Stimulated activated naive CD8-positive, alpha-beta T cell treated with anti-CD3 and anti-CD28 coated beads, Interleukin-15, Interleukin-2, amounts not matched to agents 100 U/mL and 50 U/mL, for 24 hours (primary cell): ENCODE data around the gene LHX6.

Experiments
- ATAC-seq: fragments of 150-1000 bp; cut with Tn5 transposase; one replicate; pipeline ENCODE4 v1.10.0; 2021
- DNase-seq: peaks from one replicate; pipeline ENCODE4 v3.0.0; 2021

The LHX6 gene

DNA sequence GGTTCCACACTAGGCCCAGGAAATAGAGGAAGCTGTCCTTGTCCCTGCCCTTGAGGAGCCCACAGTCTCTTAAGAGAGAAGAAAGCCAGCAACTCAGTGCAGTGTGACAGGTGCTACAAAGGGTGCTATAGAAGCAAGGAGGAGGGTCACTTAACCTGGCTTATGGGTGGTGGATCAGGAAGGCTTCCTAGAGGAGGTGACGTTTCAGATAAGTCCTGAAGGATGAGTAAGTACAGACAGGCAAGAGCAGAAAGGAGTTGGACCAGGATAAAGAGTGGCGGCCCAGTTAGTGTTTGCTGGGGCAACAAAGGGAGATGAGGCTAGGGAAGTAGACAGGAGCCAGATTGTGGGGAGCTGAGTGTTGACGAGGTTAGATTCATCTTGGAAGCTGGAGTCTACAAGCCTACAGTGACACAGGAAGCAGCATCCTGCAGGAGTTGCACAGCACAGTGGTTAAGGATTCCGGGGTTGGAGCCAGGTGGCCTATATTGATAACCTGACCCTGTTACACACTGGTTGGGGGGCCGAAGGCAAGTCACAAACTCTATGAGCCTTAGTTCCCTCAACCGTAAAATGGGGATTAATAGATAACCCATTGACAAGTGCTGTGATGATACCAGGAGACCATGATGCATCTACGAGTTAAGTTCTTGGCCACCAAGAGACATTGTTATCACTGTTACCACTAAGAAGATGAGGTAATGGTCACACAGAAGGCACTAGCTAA is 5.4 kb upstream of the LHX6 start:
- ATAC-seq (no peak), DNase-seq (no peak)

DNA sequence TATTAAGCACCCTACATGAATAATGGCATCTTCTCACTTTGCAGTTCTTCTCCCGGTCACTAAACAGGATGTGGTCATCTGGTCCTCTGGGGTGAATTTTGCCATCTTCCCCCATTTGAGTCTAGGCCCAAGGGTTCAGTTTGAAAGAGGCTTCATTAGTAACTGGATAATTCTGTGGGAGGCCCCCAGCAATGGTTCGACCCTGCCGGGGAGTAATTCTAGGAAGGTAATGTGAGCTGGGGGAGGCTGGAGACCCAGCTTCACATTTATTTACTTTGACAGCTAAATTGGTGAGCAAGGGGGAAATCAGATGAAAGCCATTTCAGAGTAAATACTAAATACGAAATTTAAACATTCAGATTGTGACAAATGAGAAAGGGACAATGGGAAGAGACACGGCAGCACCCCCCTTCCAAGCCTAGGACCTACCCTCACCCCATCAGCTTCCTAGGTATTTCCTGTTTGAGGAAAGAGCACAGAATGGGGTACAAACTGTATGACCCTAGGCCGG is 4.1 kb upstream of the LHX6 start:
- ATAC-seq (no peak), DNase-seq (no peak)

DNA sequence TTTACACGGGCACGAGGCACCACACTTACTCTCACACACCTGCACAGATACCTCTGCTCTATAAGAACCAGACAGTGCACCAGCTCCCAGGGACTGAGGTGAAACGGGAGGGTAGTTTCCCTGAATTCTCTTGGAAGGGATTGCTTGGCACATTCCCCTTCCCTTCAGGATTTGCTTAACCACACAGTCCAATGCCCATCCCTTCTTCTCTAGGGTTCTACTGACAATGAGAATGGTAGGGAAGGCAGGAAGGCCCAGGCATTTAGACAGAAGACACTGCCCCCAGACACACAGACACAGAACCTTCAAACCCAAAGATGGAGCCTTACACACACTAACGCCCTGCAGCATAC is 704 bp upstream of the LHX6 start:
- no peak for DNase-seq
- ATAC-seq, result no peak

DNA sequence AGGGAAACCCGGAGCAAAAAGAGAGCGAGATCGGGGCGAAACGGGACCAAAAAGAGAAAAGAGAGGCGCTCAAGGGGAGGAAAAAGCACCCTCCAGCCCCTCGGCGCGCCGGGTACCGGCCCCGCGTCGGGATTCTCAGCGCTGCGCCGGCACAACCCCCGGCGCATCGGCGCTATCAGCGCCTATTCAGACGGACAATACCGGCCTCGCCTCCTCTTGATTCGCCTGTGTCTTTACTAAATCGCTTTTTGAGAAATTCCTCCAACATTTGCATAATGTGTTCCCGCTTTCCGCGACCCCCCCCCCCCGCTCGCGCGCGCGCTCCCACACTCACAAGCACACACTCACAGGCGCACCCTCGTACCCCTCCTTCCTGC is 578 bp downstream of the LHX6 start:
- no peak for ATAC-seq
- no peak for DNase-seq

DNA sequence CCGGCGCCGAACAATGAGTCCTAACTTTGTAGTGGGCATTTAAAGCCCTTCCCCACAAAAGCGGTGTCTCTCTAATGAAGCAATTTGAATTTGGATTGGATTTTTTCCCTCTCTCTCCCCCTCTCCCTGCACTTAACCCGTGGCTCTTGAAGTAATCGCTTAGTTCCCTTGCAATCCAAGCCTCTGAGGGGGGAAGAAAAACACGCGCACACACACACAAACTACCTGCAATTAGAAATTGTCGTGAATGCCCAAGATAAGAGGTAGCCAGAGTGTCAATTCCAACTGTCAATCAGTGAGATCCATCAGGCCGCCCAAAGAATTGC is 1.2 kb downstream of the LHX6 start:
- DNase-seq, result no peak
- ATAC-seq, result no peak

DNA sequence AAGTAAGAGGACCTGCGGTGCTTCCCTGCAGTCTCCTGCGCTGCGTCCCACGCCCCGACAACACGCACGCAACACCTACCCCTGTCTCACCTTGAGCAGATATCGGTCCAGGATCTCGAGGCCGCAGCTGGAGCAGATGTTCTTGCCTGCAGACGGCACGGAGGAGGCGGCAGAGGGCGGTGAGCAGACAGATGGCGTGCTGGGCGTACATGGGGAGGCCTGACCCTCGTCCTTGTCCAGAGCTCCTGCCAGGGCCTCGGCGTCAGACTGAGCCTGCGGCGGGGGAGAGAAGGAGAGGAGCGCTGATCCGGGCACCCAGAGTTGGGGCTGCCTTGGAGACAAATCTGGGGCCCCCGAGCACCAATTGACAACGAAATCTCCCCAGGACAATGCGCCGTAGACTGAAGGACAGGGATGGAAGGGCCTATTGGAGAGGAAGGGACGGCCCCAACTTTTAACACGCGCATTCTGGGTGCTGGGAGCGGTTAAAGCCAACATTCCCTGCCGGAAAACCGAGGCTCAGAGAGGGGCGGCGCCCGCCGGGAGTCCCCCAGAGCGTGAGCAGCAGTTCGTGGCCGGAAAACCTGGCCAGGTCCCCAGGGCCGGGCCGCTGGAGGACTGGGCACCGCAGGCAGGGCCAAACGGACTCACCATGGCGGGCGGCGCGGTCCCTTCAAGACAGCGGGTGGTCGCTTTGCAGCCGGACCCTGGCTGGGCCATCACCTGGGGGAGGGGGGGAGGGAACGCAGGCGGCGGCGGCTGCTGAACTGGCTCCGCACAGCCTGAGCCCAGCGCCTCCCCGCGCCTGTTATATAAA is 1.8 kb downstream of the LHX6 start:
- ATAC-seq (no peak), DNase-seq (no peak)

DNA sequence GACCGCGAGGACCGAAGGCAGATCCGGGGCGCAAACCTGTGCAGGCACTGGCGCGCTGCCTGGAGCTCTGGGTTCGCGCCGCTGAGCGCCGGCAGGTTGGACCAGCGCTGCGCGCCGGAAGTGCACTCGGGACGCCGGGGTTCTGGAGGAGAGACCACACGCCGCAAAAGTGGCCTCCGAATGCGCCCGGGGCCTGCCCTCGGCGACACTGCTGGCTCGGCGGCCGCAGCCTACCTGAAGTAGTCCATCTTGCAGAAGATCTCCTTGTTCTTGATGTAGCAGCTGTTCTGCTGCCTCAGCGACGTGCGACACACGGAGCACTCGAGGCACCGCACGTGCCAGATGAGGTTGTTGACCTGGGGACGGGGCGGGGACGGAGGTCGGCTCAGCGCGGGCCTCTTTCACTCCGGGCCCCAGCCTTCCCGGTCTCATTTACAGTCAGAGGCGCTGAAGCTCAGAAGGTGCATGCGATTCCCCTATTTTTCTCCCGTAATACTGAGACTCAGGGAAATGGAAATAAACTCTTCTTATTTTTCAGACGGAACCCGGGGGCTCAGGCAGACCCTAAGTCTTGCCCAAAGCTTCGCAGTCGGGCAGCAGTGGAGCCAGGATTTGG is 2.5 kb downstream of the LHX6 start:
- DNase-seq, result no peak

DNA sequence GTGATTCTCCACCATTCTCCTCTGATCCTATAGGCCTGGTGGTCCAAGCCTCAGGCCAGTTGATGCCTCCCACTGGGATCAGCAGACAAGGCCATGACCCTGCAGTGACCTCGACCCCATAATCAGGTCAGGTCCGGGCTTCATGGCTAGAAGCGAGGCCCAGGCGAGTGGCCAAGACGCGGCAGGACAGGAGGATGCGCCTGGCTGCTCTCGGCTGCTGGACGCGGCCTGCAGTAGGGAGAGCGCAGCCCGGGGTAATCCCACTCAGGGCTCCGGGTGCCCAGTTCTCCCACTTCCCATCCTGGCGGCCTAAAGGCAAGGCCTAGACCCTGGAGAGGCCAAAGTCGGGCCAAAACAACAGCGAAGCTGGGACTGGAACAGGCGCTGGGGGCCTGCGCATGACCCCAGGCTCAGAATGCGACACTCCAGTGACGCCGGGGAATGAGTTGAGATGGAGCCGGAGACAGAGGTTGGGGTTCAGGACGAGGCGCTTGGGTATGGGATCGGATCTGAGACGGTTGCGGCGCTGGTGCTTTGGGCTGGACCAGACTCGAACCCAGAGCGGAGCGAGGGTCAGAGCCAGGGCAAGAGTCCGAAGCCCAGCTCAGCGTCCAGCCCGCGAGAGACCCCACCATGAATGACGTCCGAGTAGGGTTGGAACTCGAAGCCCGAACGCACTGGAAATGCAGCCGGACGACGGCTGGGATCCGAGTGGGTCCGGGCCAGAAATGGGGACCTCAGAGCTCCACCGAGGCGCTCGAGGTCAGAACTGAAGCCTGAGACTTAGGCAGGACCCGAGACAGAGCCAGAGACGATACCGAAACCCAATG is 3.2 kb downstream of the LHX6 start:
- DNase-seq (no peak), ATAC-seq (no peak)

More for the DNA sequence above, 2.5 kb downstream of the LHX6 start:
- ATAC-seq, result no peak

DNA sequence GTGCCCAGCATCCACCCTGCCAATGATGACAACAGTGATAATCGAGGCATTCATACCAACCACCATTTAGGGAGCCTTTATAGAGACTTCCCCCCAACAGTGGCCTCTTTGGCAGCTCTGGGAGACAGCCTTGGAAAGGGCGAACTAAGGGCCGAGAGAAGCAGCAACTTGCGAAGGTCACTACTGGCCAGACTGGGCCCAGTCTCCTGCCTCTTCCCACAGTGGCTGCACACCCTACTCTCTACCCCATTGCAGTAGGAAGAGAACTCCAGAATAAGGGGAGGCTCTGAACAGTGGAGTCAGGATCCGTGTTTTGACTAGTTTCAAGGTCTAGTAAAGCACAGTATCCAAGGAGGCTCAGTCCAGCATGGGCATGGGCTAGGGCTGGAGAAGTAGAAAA is 5.3 kb downstream of the LHX6 start:
- no peak for DNase-seq
- no peak for ATAC-seq

DNA sequence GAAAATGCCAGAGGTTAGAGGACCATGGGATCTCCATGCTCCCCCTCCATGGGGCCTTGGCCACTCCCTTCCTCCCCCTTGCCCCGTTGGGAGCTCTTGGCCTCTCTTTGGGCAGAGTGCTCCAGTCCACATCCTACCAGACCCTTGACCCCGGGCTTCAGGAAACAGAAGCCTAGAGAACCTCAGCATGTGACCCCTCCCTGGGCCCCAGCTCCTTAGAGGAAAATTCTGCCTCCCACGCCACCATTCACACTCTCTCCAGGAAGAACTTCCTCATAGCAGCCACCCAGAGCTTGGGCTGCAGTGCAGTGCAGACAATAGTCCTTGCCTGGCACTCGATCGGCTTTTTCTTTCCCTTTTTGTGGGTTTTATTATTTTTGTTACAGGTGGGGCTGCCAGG is 6.0 kb downstream of the LHX6 start:
- no peak for ATAC-seq

DNA sequence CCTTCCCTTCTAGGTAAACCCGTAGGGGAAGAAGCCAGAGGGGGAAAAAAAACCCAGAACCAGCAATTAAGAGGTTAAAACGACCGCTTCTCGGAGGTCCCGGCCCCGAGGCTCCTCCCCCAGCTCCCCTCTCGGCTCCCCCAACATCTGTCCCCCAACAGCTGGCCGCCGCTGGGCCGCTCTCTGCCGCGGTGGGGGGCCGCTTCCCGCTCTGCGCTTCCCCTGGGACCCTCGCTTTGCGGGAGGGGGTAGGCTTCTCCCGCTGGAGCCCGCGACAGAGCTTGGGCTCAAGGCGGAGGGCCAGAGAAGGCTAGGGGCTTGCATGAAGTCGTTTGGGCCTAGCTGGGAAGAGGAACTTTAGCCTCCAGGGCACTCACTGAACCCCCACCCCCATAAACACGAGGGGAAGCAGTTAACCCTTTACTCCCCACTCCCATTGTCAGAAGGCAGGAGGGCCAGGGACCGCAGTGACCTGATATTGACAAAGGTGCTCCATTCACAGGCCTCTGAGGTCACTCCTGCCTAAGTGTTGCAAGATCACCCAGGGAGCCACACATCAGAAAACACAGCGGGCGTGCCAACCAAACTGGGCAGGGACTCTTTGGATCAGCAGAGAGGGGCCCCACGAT is 7.5 kb downstream of the LHX6 start:
- DNase-seq (no peak), ATAC-seq (no peak)

More for the DNA sequence above, 6.0 kb downstream of the LHX6 start:
- no peak for DNase-seq

DNA sequence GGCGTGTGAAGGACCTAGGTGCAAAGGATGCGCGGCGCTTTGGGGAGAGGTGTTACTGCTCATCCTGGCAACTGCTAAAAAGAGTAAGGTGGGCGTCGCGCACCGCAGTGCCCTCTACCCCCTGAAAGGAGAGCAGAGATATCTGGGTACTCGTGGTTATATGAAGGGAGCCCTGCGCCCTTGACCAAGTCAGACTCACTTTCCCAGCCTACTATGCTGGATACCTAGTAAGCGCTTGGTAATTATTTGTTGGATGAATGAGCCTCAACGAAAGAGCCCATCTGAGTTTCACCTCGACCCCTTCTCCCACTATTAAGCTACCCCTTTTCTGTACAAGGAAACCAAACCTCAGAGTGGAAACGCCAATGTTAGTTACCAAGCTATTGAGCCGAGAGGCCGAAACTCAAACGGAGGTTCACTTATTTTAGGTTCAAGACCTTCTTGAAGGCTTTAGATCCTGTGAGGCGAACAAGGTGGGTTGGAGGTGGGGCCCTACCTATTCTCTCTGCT is 8.0 kb downstream of the LHX6 start:
- DNase-seq (no peak), ATAC-seq (no peak)

DNA sequence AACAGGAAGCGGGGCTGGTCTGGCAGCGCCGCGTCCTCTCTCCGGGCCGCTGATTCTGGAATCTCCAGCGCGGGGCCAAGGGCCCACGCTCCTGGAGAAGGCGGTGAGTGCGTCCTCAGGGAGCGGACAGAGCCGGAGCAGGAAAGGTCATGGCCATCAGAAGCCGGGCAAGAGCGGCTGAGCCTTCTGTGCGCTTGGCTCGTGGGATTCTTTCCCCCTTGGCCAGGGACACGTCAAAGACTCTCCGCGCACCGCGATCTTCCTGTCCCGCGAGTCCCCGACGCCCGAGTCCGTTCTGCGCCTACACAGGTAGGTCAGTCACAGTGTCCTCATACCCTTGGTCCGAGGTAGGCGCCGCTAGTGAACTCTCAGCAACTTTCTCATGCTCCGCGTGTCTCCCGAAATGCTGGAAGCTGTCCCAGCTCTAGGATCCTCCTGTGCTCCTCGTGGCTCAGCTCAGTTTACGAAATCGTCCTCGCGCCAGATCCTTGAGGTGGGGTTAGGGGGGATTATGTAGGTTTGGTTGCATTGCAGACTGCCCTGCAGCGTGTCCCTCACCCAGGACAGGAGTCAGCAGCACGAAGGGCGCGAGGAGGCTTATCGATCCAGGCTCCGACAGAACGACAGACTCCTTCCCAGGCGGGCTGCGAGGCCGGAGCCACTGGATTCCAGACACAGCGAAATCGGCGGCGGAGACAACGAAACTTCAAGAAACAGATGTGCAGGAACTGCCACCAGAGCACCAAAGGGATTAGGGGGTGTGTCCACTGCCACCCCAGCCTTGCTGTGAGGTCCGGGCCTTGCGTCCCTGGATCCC is 8.7 kb downstream of the LHX6 start:
- ATAC-seq (no peak), DNase-seq (no peak)

DNA sequence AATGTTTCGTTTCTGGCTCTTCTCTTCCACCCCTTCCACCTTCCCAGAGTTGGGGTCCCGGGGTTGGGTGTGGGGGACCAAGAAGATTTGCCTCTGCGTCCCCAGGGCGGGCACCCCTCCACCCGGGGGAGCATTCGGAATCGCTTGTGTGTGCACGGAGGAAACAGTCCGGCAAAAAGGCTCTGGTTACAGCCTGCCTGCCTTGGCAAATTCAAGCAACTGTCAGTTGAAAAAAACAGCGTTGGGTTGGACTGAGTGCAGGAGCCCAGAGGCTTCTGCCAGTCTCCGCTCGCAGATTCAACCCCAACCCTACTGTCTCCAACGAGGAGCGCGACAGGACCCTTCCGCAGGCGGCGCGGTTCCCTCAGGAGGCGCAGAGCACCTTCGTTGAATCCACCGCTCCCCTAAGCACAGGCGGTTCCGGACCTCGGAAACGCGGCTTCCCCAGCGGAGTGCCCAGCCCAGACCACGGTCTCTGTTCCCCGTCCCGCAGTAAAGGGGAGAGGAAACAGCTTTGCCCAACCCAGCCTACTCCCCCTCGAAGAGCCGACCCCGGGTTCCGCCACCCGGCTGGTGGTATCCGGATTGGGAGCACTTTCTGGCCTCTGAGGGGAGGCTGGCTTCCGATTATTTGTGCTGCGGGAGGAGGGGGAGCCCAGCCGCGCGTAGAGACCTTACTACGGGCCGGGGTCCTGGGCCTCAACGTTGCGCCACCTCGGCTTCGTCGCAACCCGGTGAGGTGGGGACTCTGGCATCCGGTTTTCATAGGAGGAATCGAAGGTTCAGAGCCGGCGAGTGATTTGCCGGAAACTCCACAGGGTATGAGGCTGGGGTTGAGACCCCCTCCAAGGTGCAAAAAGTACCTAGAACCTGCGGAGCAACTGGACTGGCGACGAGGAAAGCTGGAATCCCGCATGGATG is 9.6 kb downstream of the LHX6 start:
- ATAC-seq, result no peak
- no peak for DNase-seq

DNA sequence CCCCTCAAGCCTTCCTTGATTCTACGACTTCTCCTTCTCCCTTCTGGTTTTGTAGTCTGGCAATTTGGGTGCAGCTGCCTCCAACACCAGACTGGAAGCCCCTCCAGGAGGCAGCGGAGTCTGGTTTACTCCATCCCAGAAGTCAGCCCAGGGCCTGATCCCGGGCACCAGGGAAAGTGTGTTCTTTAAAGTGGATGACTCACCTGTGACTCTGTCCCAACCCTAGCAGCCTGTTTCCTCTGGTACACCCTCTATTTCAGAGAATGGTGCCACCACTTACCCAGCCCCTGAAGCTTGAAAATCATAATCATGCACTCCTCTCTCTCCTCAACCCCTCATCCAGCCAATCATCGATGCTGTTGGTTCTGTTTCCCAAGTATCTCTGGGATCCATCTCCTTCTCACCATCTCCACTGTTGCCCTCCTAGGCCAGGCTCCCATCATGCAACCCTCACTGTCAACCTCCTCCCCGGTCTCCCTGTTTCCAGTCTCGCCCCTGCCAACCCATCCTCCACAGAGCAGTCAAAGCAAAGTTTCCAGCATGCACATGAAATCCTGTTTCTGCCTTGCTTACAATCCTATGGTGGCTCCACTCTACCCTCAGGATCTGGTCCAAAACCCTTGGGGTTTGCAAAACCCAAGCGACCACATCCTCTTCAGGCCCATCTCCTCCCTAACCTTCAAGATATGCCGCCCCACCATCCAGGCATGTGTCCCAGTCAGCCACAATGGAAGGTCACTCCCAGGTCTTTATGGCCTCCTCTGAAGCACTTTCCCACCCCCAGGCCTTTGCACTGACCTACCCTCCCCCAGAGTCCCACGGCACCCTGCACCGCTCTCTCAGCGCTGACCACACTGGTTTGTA is 10.5 kb downstream of the LHX6 start:
- DNase-seq (no peak), ATAC-seq (peak; percentile 30)

DNA sequence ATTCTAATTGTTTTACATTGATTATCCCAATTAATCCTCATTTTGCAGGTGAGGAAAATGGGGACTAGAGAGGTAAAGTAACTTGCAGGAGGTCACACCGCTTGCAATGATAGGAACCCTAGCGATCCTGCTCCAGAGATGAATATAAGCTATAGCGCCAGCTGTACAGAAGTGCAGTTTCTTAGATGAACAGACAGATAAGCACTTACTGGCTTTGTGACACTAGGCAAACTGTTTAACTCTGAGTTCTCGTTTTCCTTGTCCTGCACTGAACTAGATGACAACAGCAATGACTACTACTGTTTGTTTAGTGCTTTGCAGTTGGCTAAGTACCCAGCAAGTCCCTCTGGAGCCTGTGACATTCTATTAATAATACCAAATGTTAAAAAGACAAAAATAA is 11.1 kb downstream of the LHX6 start:
- DNase-seq (no peak), ATAC-seq (no peak)

DNA sequence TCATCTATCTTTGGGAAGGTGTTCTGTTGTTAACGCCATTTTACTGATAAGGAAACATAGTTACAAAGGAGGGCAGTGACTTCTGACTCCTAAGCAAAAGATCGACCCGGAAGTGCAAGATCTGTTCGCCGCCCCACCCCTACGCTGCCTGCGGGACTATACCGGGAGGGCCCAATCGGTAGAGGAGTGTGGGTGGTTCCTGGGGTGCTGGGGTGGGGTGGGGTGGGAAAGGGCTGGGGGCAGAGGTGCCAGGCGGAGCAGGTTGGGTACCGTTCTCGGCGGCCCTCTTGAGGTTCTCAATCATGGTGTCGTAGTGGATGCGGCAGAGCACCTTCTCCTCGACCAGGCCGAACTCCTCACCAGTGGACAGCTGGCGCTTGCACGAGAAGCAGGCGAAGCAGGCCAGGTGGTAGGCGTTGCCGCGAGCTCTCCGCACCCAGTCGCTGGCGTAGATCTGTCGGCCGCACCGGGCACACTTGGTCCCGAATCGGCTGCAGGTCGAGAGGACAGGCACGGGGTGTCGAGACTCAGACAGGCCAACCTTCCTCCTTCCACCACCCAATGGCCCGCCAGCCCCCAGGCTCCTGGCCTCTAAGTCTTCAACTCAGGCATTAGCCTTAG is 11.8 kb downstream of the LHX6 start:
- no peak for DNase-seq
- ATAC-seq, result no peak

DNA sequence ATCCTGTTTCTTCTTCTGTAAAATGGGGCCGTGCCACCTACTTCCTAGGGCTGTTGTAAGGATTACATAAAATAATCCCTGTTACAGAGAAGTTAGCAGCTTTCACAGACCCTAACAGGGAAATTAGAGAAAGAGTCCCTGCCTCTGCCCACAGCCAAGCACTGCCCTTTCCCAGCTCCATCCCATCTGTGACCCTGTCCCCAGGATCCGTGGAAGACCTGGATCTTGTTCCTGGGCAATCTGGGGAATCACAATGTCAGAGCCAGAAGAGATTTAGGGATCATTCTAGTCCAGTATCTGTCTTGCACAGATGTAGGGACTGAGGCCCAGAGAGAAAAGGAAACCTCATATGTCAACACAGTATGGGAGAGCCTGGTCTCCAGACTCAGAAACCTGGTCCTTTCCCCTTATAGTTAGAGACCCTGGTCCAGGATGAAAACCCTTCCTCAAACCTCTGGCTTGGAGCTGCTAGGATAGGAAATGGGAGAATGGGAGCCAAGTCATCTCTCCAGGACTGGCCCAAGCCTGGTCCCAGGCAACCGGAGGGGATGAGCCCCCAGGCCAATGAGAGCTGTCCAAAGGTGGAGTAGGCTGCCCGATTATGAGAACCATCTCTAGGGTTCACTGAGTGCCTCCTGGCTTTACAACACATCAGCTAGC is 12.5 kb downstream of the LHX6 start:
- DNase-seq, result no peak
- ATAC-seq, result no peak
